WTC11 (cell line): Measurements from ENCODE around the gene ANKRD23.

Experiments used
- ATF2 ChIP-seq: sonication (generic); formaldehyde crosslinking; IDR thresholded peaks from 2 replicates; pipeline ENCODE4 v1.8.1; 2022; ENCODE audit warnings: low read depth, missing genetic modification reagents, borderline replicate concordance
- CTCF ChIP-seq: fragments of 200-600 bp; IDR thresholded peaks from 2 replicates; pipeline ENCODE4 v1.8.0; 2022; ENCODE audit warnings: antibody characterized with exemption
- ETV6 ChIP-seq: sonication (generic); formaldehyde crosslinking; IDR thresholded peaks from 2 replicates; pipeline ENCODE4 v1.8.1; 2022; ENCODE audit warnings: mild to moderate bottlenecking, missing genetic modification reagents
- ZNF121 ChIP-seq: sonication (generic); formaldehyde crosslinking; IDR thresholded peaks from 2 replicates; pipeline ENCODE4 v1.8.0; 2023; ENCODE audit warnings: missing genetic modification reagents
- TF ChIP-seq, protein P1 (sequence below): sonication (generic); formaldehyde crosslinking; IDR thresholded peaks from 2 replicates; pipeline ENCODE4 v1.8.0; 2022; ENCODE audit warnings: mild to moderate bottlenecking, missing genetic modification reagents

DNA sequence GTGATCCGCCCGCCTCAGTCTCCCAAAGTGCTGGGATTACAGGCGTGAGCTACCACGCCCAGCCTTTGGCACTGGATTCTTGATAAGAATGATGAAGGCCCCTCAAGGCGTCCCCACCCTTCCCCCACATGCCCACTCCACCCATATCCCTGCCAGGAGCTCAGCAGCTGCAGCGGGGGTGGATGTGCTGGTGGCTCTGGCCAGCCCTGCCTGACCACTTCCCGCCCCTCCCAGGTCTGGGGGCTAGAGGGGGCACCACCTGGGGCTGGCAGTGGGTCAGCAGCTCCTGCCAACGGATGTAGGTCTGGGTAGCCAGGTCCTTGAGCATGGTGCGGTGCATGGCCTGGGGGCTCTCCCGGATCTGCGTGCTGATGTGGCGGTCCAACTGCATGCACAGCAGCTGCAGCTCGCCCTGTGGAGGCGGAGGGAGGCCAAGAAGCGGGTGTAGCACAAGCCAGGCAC lies 33.8 kb upstream of the ANKRD23 start:
- TF ChIP-seq CTCF (no peak), ETV6 (no peak), ATF2 (no peak), ZNF121 (CRISPR knock-in tag) (no peak)
- TF ChIP-seq, protein P1, sequence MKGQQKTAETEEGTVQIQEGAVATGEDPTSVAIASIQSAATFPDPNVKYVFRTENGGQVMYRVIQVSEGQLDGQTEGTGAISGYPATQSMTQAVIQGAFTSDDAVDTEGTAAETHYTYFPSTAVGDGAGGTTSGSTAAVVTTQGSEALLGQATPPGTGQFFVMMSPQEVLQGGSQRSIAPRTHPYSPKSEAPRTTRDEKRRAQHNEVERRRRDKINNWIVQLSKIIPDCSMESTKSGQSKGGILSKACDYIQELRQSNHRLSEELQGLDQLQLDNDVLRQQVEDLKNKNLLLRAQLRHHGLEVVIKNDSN (CRISPR knock-in tag), result no peak
